Erythroblast (primary cell): ENCODE measurements around the gene CHRNA3.

Source experiments
- GATA1 ChIP-seq: IDR thresholded peaks from 2 replicates; pipeline ENCODE4 v1.6.1; 2011; ENCODE audit warnings: low read depth, mild to moderate bottlenecking, control low read depth, low read length, moderate library complexity
- POLR2A ChIP-seq: IDR thresholded peaks from 2 replicates; pipeline ENCODE4 v1.6.1; 2011; ENCODE audit warnings: mild to moderate bottlenecking, low read length

- no peak for TF ChIP-seq POLR2A
- TF ChIP-seq GATA1, result no peak
These were observed 4.9 kb upstream of the CHRNA3 start for GRCh38 chr15:78625606-78626280.
